ENCODE data around the gene NFIX. TPM values are rescaled to one million over a fixed set of nuclear protein-coding genes. Genes with fewer than 3 reads are reported as not detected.
A peak's percentile ranks its signal among the peaks of the same experiment; 100 is the strongest.

Gene NFIX
- total RNA-seq, 1 donor: 114 TPM

DNA sequence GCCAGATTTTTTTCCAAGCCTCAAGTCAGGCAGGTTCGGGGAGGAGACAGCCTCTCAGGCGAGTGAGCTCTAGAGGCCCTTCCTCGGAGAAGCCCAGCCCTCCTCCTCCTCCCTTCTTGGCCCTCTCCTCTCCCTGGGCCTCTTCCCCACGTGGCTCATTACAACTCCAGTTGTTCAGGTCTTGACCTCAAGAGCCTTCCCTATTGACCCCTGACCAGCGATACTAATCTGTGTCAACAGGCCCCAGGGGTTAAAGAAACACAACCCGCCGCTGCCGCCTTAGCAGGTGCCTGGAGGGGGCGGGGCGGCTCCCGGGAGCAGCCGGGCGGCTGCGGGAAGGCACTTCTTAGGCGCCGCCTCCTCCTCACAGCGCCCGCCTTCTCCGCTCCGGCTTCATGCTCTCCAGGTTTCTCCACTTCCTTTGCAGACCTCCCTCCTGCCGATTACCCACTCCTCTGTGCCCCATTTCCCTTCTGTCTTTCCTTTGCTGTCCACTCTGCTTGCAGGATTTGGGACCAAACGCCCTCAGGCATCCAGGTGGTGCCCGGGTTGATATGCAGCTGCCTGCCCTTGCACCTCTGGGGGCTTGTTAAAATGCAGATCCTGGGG, 56.4 kb downstream of the NFIX start:
- peak; percentile 73 for DNase-seq (ENCODE audit: insufficient read length, low spot score, missing footprints)
- H3K79me2 ChIP-seq (ENCODE audit: insufficient read depth, low read length): peaks cover 88% of the 10 kb centered on the region
- H3K4me1 ChIP-seq (ENCODE audit: insufficient read depth, low read length): peaks cover 69% of the 10 kb centered on the region

DNA sequence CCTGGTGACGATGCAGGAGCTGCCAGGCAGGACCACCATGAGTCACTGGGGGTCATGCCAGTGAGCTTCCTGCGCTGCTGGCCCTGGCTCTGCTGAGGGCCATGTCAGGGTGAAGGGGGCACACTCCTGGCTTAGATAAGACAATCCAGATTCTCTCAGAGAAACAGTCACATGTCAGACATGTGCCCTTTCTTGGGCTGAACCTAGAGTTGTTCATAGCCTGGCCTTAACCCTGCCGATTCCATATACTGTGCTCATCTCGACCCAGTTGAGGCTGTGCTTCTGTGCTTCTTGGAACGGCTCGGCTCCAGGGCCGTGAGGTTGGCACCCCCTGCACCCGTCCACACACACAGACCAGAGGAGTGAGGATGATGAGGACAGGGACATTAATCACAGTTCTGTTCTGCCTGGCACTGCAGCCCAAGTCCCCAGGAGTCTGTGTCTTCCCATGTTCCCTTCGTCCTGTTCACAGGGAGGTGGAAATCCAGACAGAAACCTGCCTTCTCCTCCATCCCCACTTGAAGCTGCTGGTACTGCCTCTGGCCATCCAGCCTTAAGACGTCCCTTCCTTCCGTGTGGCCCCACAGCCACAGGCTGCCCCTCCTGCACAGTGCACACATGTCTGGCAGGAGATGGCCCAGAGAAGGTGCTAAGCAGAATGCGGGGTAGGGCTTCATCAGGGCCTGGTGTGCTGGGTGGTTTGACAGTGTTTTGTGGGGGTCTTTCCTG, 57.3 kb downstream of the NFIX start:
- no peak overlapping the region for H2AFZ ChIP-seq (ENCODE audit: low read length)
- TF ChIP-seq, protein P1, sequence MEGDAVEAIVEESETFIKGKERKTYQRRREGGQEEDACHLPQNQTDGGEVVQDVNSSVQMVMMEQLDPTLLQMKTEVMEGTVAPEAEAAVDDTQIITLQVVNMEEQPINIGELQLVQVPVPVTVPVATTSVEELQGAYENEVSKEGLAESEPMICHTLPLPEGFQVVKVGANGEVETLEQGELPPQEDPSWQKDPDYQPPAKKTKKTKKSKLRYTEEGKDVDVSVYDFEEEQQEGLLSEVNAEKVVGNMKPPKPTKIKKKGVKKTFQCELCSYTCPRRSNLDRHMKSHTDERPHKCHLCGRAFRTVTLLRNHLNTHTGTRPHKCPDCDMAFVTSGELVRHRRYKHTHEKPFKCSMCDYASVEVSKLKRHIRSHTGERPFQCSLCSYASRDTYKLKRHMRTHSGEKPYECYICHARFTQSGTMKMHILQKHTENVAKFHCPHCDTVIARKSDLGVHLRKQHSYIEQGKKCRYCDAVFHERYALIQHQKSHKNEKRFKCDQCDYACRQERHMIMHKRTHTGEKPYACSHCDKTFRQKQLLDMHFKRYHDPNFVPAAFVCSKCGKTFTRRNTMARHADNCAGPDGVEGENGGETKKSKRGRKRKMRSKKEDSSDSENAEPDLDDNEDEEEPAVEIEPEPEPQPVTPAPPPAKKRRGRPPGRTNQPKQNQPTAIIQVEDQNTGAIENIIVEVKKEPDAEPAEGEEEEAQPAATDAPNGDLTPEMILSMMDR (IDR thresholded peaks at IDR 0.05; ENCODE audit: extremely low read depth, low read depth, low read length): no peak
- peaks cover 78% of the 10 kb centered on the region for H3K4me1 ChIP-seq (ENCODE audit: insufficient read depth, low read length)
- peak overlapping the region; percentile 96 for H3K27ac ChIP-seq (ENCODE audit: low read depth, low read length)
- H3K9me3 ChIP-seq (ENCODE audit: low read depth, low read length): no peaks in the 10 kb centered on the region
- H3K27me3 ChIP-seq (ENCODE audit: insufficient read depth, low read length): no peaks in the 10 kb centered on the region
- no peak overlapping the region for H3K4me3 ChIP-seq (ENCODE audit: insufficient read depth, low read length)
- peaks cover 26% of the 10 kb centered on the region for H4K20me1 ChIP-seq (ENCODE audit: insufficient read depth, low read length)
- H3K4me2 ChIP-seq (ENCODE audit: insufficient read depth, low read length): peak overlapping the region; percentile 19
- H3K36me3 ChIP-seq (ENCODE audit: insufficient read depth, low read length): peaks cover 9% of the 10 kb centered on the region
- peak; percentile 79 for DNase-seq (ENCODE audit: insufficient read length, low spot score, missing footprints)
- peaks cover 88% of the 10 kb centered on the region for H3K79me2 ChIP-seq (ENCODE audit: insufficient read depth, low read length)

More for the DNA sequence above, 56.4 kb downstream of the NFIX start:
- Histone ChIP-seq H3K4me3 (ENCODE audit: insufficient read depth, low read length) (no peak overlapping the region), H2AFZ (ENCODE audit: low read length) (no peak overlapping the region), H3K4me2 (ENCODE audit: insufficient read depth, low read length) (peak overlapping the region; percentile 36), H3K9me3 (ENCODE audit: low read depth, low read length) (no peaks in the 10 kb centered on the region), H3K27me3 (ENCODE audit: insufficient read depth, low read length) (no peaks in the 10 kb centered on the region), H3K27ac (ENCODE audit: low read depth, low read length) (peak overlapping the region; percentile 96), H4K20me1 (ENCODE audit: insufficient read depth, low read length) (peaks cover 29% of the 10 kb centered on the region), H3K36me3 (ENCODE audit: insufficient read depth, low read length) (peaks cover 14% of the 10 kb centered on the region)
- TF ChIP-seq, protein P1 (IDR thresholded peaks at IDR 0.05; ENCODE audit: extremely low read depth, low read depth, low read length): no peak

DNA sequence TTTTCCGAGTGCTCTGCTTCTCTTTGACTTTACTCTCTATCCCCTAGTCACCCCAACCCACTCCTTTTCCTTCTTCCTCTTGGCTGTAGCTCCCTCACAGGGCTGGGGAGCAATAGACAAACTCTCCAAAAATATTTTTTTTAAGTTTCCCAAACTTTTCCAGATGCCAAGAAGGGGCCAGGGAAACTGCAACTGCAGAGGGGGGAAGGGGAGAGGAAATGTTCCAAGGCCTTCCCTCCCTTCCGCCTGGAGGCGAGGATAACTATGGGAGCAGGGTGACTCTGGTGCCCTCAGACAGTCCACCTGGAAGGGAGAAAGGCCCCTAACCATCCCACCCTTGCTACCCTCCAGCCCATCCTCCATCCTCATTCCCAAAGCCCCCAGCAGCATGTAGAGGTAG, 58.0 kb downstream of the NFIX start:
- Histone ChIP-seq H3K27me3 (ENCODE audit: insufficient read depth, low read length) (no peaks in the 10 kb centered on the region), H3K79me2 (ENCODE audit: insufficient read depth, low read length) (peaks cover 88% of the 10 kb centered on the region), H3K4me2 (ENCODE audit: insufficient read depth, low read length) (peak overlapping the region; percentile 66), H2AFZ (ENCODE audit: low read length) (no peak overlapping the region), H3K27ac (ENCODE audit: low read depth, low read length) (peak overlapping the region; percentile 96), H4K20me1 (ENCODE audit: insufficient read depth, low read length) (peaks cover 22% of the 10 kb centered on the region), H3K36me3 (ENCODE audit: insufficient read depth, low read length) (peaks cover 7% of the 10 kb centered on the region), H3K4me3 (ENCODE audit: insufficient read depth, low read length) (peak overlapping the region; percentile 22), H3K9me3 (ENCODE audit: low read depth, low read length) (no peaks in the 10 kb centered on the region), H3K4me1 (ENCODE audit: insufficient read depth, low read length) (peaks cover 79% of the 10 kb centered on the region)
- peak; percentile 73 for DNase-seq (ENCODE audit: insufficient read length, low spot score, missing footprints)
- TF ChIP-seq, protein P1 (IDR thresholded peaks at IDR 0.05; ENCODE audit: extremely low read depth, low read depth, low read length): no peak
